Measurements from ENCODE around the gene INAVA.

DNA sequence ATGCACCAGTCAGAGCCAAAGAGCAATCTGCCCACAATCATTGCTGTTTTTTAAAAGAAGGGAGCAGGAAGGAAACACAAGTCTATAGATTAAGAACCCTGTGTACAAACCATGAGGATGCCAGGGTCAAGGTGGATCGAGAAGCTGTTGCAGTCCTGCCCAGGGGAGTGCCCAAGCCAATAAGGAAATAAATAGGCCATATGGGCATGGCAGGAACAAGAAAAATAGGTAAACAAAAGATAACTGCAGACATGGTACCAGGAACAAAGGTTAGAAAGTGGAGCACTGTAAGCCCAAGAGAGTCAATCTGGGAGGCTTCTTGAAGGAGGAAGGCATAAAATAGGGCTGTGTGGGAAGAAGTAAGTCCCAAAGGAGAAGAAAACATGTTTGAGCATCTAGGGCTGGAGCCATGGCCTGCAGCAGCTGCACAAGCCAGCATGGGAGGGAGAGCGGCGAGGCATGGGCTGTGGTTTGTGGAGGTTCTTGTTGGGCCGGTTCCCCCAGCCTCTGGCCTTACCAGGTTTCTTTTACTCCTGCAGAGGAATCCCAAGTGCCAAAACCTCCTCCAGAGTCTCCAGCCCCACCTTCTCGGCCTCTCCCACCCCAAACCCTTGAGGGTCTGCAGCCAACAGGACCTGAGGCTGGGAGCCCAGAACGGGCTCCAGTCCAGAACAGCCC is 13.6 kb downstream of the INAVA start:
- TF ChIP-seq CTCF (IDR thresholded peaks at IDR 0.05; ENCODE audit: low read depth, low read length, missing input control) = no peak
- no peak for TF ChIP-seq ZBTB33 (IDR thresholded peaks at IDR 0.05)
- TF ChIP-seq ATF3 (IDR thresholded peaks at IDR 0.05) = no peak
- no peak for TF ChIP-seq TAF1 (conservative IDR thresholded peaks at IDR 0.05)
- TF ChIP-seq MAX (IDR thresholded peaks at IDR 0.05) = no peak
- TF ChIP-seq YY1 (IDR thresholded peaks at IDR 0.05) = no peak
- TF ChIP-seq EGR1 (IDR thresholded peaks at IDR 0.05; ENCODE audit: low read depth in 2 of 2) = no peak
- no peak for TF ChIP-seq SP1 (IDR thresholded peaks at IDR 0.05)
- no peak for TF ChIP-seq RAD21 (IDR thresholded peaks at IDR 0.05)
- TF ChIP-seq GABPA (IDR thresholded peaks at IDR 0.05 in 1 of 2, conservative IDR thresholded peaks at IDR 0.05 in 1 of 2) = no peak

Data from liver (tissue), 3 donors.